ENCODE measurements around the gene ATXN3L.

The ATXN3L gene

DNA sequence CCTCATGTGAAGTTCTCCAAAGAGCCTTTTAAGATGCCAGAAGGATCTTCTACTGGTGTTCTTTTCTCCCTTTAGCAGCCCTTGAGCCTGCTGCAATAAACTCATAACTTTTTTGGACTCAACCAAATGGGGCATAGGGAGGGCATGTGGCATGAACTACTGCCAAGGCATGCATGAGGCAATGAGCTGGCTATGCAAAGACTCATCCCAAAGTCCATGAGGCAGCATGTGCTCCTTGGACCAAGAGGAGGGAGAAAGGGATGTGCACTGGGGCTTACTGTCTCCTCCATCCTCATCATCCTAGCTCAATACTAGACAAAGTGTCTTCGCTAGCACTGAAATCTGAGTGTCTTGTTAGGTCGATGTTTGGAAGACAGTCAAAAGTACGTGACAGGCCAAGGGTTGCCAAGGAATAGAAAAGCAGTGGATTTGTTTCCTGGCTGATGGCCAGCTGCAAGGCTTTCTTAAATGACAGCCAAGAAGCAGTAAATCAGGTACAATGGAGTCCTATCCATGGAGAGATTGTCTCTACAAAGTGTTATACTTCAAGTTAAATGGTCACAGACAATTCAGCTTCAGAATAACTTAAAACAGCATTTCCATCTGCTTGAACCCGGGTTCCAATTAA lies 44.5 kb upstream of the ATXN3L start:
- no peaks in the 10 kb centered on the region for H3K4me1 ChIP-seq (ENCODE audit: control insufficient read depth, low read depth, low read length)
- no peak overlapping the region for H3K4me3 ChIP-seq (ENCODE audit: low read length)
- H2BK15ac ChIP-seq (replicated peaks; ENCODE audit: low read depth) = no peak overlapping the region
- no CpG with 5 or more reads among the region's 4 CpGs for WGBS (ENCODE audit: extremely low coverage, insufficient coverage, low lambda C conversion rate)
- no peaks in the 10 kb centered on the region for H3K79me2 ChIP-seq (ENCODE audit: control insufficient read depth, insufficient read depth, low read length)
- no peak overlapping the region for H3K27ac ChIP-seq (ENCODE audit: low read depth, low read length)
- no peaks in the 10 kb centered on the region for H3K27me3 ChIP-seq (ENCODE audit: insufficient read depth, low read length, poor library complexity)
- no peak overlapping the region for H2BK120ac ChIP-seq (ENCODE audit: low read depth, low read length)
- no peak overlapping the region for H3K18ac ChIP-seq (ENCODE audit: low read length)
- no peak overlapping the region for H3K4me2 ChIP-seq (ENCODE audit: low read length)
- no peak overlapping the region for H4K8ac ChIP-seq (ENCODE audit: low read depth, low read length)
- H3K56ac ChIP-seq (ENCODE audit: low read length) = no peak overlapping the region
- no peak overlapping the region for H3K9ac ChIP-seq (ENCODE audit: low read length)
- no peaks in the 10 kb centered on the region for H3K36me3 ChIP-seq (ENCODE audit: control insufficient read depth, insufficient read depth, low read length)
- no peaks in the 10 kb centered on the region for H3K79me1 ChIP-seq (ENCODE audit: low read length)
- H3K4ac ChIP-seq (ENCODE audit: low read depth, low read length) = no peak overlapping the region
- no peak overlapping the region for H2AK5ac ChIP-seq (ENCODE audit: low read length)
- DNase-seq = no peak
- no peak overlapping the region for H3K23ac ChIP-seq (ENCODE audit: low read length)
- H4K5ac ChIP-seq (ENCODE audit: low read length) = no peak overlapping the region
- no peak overlapping the region for H2BK5ac ChIP-seq (ENCODE audit: low read length)

DNA sequence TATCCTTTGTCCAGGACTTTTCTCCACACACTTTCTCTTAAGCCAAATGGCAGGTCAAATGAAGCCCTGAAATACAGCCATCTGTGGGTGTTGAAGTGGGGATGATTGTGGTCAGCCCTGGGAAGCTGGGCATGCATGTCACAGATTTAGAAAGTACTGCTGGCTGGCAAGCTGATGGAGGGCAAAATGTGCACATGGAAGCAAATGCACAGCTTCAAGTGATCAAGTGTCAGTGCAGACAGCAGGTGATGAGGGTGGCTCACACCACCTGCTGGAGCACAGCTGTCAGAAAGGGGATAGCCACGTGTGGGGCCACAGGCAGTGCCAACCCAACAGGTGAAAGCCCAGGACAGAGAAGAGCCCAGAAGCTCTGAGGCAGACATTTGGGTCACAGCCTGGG lies 40.3 kb upstream of the ATXN3L start:
- H3K56ac ChIP-seq (ENCODE audit: low read length) = no peak overlapping the region
- H3K4ac ChIP-seq (ENCODE audit: low read depth, low read length) = no peak overlapping the region
- no peak overlapping the region for H4K5ac ChIP-seq (ENCODE audit: low read length)
- no peak for DNase-seq
- H2BK120ac ChIP-seq (ENCODE audit: low read depth, low read length) = no peak overlapping the region
- H2AK5ac ChIP-seq (ENCODE audit: low read length) = no peak overlapping the region
- no peak overlapping the region for H2BK15ac ChIP-seq (replicated peaks; ENCODE audit: low read depth)
- no peak overlapping the region for H2BK5ac ChIP-seq (ENCODE audit: low read length)
- H3K79me1 ChIP-seq (ENCODE audit: low read length) = no peaks in the 10 kb centered on the region
- no peaks in the 10 kb centered on the region for H3K79me2 ChIP-seq (ENCODE audit: control insufficient read depth, insufficient read depth, low read length)
- no peaks in the 10 kb centered on the region for H3K27me3 ChIP-seq (ENCODE audit: insufficient read depth, low read length, poor library complexity)
- no peak overlapping the region for H3K23ac ChIP-seq (ENCODE audit: low read length)
- H3K18ac ChIP-seq (ENCODE audit: low read length) = no peak overlapping the region
- no peaks in the 10 kb centered on the region for H3K36me3 ChIP-seq (ENCODE audit: control insufficient read depth, insufficient read depth, low read length)
- no CpG with 5 or more reads among the region's 1 CpG for WGBS (ENCODE audit: extremely low coverage, insufficient coverage, low lambda C conversion rate)
- H3K4me2 ChIP-seq (ENCODE audit: low read length) = no peak overlapping the region
- H3K4me3 ChIP-seq (ENCODE audit: low read length) = no peak overlapping the region
- H3K9ac ChIP-seq (ENCODE audit: low read length) = no peak overlapping the region
- H3K4me1 ChIP-seq (ENCODE audit: control insufficient read depth, low read depth, low read length) = no peaks in the 10 kb centered on the region
- H4K8ac ChIP-seq (ENCODE audit: low read depth, low read length) = no peak overlapping the region
- no peak overlapping the region for H3K27ac ChIP-seq (ENCODE audit: low read depth, low read length)

DNA sequence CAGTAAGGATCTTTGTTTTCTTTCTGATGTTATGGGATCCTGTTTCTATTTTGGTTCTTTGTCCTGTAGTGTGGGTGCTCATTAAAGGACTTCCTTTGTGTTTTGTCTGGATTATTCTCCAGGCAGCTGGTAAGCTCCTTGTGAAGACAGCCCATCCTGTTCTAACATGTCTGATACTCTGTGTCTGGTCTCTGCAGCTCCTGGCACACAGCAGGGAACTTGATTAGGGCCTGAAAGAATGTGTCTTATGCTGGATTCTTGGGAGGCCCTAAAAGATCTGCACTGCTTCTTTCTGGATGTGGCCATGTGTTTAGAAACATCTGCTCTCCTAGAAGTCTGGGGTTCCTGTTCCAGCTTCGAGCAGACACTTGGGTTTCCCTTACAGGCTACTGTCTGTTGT lies 38.1 kb upstream of the ATXN3L start:
- H3K4me2 ChIP-seq (ENCODE audit: low read length) = no peak overlapping the region
- no peak overlapping the region for H2AK5ac ChIP-seq (ENCODE audit: low read length)
- no peaks in the 10 kb centered on the region for H3K4me1 ChIP-seq (ENCODE audit: control insufficient read depth, low read depth, low read length)
- H2BK120ac ChIP-seq (ENCODE audit: low read depth, low read length) = no peak overlapping the region
- H2BK5ac ChIP-seq (ENCODE audit: low read length) = no peak overlapping the region
- H3K18ac ChIP-seq (ENCODE audit: low read length) = no peak overlapping the region
- H3K23ac ChIP-seq (ENCODE audit: low read length) = no peak overlapping the region
- H4K8ac ChIP-seq (ENCODE audit: low read depth, low read length) = no peak overlapping the region
- DNase-seq = peak; percentile 84
- H2BK15ac ChIP-seq (replicated peaks; ENCODE audit: low read depth) = no peak overlapping the region
- no peak overlapping the region for H3K4me3 ChIP-seq (ENCODE audit: low read length)
- no peaks in the 10 kb centered on the region for H3K79me2 ChIP-seq (ENCODE audit: control insufficient read depth, insufficient read depth, low read length)
- no peak overlapping the region for H4K5ac ChIP-seq (ENCODE audit: low read length)
- H3K36me3 ChIP-seq (ENCODE audit: control insufficient read depth, insufficient read depth, low read length) = no peaks in the 10 kb centered on the region
- H3K27ac ChIP-seq (ENCODE audit: low read depth, low read length) = no peak overlapping the region
- H3K9ac ChIP-seq (ENCODE audit: low read length) = no peak overlapping the region
- no peak overlapping the region for H3K4ac ChIP-seq (ENCODE audit: low read depth, low read length)
- H3K56ac ChIP-seq (ENCODE audit: low read length) = no peak overlapping the region
- H3K27me3 ChIP-seq (ENCODE audit: insufficient read depth, low read length, poor library complexity) = no peaks in the 10 kb centered on the region
- no CpG with 5 or more reads among the region's 1 CpG for WGBS (ENCODE audit: extremely low coverage, insufficient coverage, low lambda C conversion rate)
- H3K79me1 ChIP-seq (ENCODE audit: low read length) = no peaks in the 10 kb centered on the region

DNA sequence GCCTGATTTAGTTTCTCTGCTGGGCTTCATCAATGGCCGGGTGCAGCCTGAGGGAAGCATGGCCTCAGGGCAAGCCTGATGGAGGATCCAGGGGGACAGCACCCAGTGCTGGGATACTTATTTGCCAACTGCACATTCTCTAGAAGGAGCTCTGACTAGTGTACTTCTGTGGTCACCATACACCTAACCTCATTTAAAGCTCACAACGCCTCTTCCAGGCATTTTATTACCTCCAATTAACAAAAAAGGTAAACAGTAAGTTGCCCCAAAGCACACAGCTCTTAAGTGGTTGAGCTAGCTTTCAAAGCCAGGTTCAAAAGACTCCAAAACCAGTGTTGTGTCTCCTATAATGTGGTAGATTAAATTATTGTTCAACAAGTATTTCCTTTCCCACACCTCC lies 26.8 kb upstream of the ATXN3L start:
- no CpG with 5 or more reads among the region's 2 CpGs for WGBS (ENCODE audit: extremely low coverage, insufficient coverage, low lambda C conversion rate)
- no peak overlapping the region for H4K8ac ChIP-seq (ENCODE audit: low read depth, low read length)
- DNase-seq = no peak

DNA sequence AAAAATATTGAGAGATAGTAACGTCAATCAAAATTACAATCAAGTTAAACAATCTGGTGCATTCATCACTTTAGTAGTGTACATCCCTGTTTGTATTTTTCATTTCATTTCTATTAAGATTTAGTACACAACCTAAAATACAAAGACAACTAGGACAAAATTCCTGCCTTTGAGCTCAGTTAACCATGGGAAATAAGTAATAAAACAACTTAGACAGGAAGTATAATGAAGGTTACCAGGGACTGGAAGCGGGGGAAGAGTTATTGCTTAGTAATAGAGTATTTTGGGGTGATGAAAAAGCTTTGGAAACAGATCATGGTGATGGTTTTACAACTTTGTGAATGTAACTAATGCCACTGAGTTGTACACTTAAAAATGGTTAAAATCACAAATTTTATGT lies 25.6 kb upstream of the ATXN3L start:
- no peak overlapping the region for H3K23ac ChIP-seq (ENCODE audit: low read length)
- H3K56ac ChIP-seq (ENCODE audit: low read length) = no peak overlapping the region
- no peak overlapping the region for H3K18ac ChIP-seq (ENCODE audit: low read length)
- no peaks in the 10 kb centered on the region for H3K79me2 ChIP-seq (ENCODE audit: control insufficient read depth, insufficient read depth, low read length)
- H3K27me3 ChIP-seq (ENCODE audit: insufficient read depth, low read length, poor library complexity) = no peaks in the 10 kb centered on the region
- no peaks in the 10 kb centered on the region for H3K4me1 ChIP-seq (ENCODE audit: control insufficient read depth, low read depth, low read length)
- no peak overlapping the region for H3K9ac ChIP-seq (ENCODE audit: low read length)
- H3K4ac ChIP-seq (ENCODE audit: low read depth, low read length) = no peak overlapping the region
- H2AK5ac ChIP-seq (ENCODE audit: low read length) = no peak overlapping the region
- H3K4me2 ChIP-seq (ENCODE audit: low read length) = no peak overlapping the region
- no peak overlapping the region for H4K5ac ChIP-seq (ENCODE audit: low read length)
- no peaks in the 10 kb centered on the region for H3K36me3 ChIP-seq (ENCODE audit: control insufficient read depth, insufficient read depth, low read length)
- H2BK15ac ChIP-seq (replicated peaks; ENCODE audit: low read depth) = no peak overlapping the region
- H3K4me3 ChIP-seq (ENCODE audit: low read length) = no peak overlapping the region
- WGBS (ENCODE audit: extremely low coverage, insufficient coverage, low lambda C conversion rate) = no CpG with 5 or more reads among the region's 2 CpGs
- H2BK120ac ChIP-seq (ENCODE audit: low read depth, low read length) = no peak overlapping the region
- no peak overlapping the region for H2BK5ac ChIP-seq (ENCODE audit: low read length)
- H3K27ac ChIP-seq (ENCODE audit: low read depth, low read length) = no peak overlapping the region
- no peaks in the 10 kb centered on the region for H3K79me1 ChIP-seq (ENCODE audit: low read length)
- no peak for DNase-seq
- no peak overlapping the region for H4K8ac ChIP-seq (ENCODE audit: low read depth, low read length)

More for the DNA sequence above, 26.8 kb upstream of the ATXN3L start:
- Histone ChIP-seq H3K56ac (ENCODE audit: low read length) (no peak overlapping the region), H3K4me3 (ENCODE audit: low read length) (no peak overlapping the region), H3K18ac (ENCODE audit: low read length) (no peak overlapping the region), H3K9ac (ENCODE audit: low read length) (no peak overlapping the region), H2BK120ac (ENCODE audit: low read depth, low read length) (no peak overlapping the region), H3K36me3 (ENCODE audit: control insufficient read depth, insufficient read depth, low read length) (no peaks in the 10 kb centered on the region), H3K4me1 (ENCODE audit: control insufficient read depth, low read depth, low read length) (no peaks in the 10 kb centered on the region), H2BK5ac (ENCODE audit: low read length) (no peak overlapping the region), H4K5ac (ENCODE audit: low read length) (no peak overlapping the region), H3K79me1 (ENCODE audit: low read length) (no peaks in the 10 kb centered on the region), H2AK5ac (ENCODE audit: low read length) (no peak overlapping the region), H3K27ac (ENCODE audit: low read depth, low read length) (no peak overlapping the region), H3K23ac (ENCODE audit: low read length) (no peak overlapping the region), H3K79me2 (ENCODE audit: control insufficient read depth, insufficient read depth, low read length) (no peaks in the 10 kb centered on the region), H3K4ac (ENCODE audit: low read depth, low read length) (no peak overlapping the region), H3K27me3 (ENCODE audit: insufficient read depth, low read length, poor library complexity) (no peaks in the 10 kb centered on the region), H3K4me2 (ENCODE audit: low read length) (no peak overlapping the region), H2BK15ac (replicated peaks; ENCODE audit: low read depth) (no peak overlapping the region)

DNA sequence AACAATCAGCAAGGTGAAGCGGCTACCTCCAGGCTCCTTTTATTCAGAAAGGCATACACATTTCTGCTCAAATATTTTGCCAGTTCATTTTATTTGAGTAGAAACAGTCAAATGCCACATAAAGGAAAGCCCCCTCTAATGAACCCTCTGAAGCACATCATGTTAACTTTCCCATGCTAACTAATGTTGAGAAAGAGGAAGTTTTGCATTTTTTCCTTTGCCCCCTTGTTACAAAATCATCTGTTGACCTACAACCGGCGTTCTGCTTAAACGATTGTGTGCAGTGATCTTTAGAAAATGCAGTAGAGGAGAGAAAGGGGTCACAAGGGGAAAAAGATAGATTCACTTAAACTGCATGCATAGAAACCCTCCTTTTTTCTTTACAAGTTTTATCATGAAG lies 25.2 kb upstream of the ATXN3L start:
- no peak overlapping the region for H3K27ac ChIP-seq (ENCODE audit: low read depth, low read length)
- DNase-seq = no peak
- H3K23ac ChIP-seq (ENCODE audit: low read length) = no peak overlapping the region
- no peaks in the 10 kb centered on the region for H3K79me1 ChIP-seq (ENCODE audit: low read length)
- H3K4me1 ChIP-seq (ENCODE audit: control insufficient read depth, low read depth, low read length) = no peaks in the 10 kb centered on the region
- no peak overlapping the region for H2AK5ac ChIP-seq (ENCODE audit: low read length)
- no peak overlapping the region for H3K4me3 ChIP-seq (ENCODE audit: low read length)
- no peak overlapping the region for H3K9ac ChIP-seq (ENCODE audit: low read length)
- H4K5ac ChIP-seq (ENCODE audit: low read length) = no peak overlapping the region
- H3K79me2 ChIP-seq (ENCODE audit: control insufficient read depth, insufficient read depth, low read length) = no peaks in the 10 kb centered on the region
- H2BK15ac ChIP-seq (replicated peaks; ENCODE audit: low read depth) = no peak overlapping the region
- H4K8ac ChIP-seq (ENCODE audit: low read depth, low read length) = no peak overlapping the region
- H3K4ac ChIP-seq (ENCODE audit: low read depth, low read length) = no peak overlapping the region
- no peak overlapping the region for H3K56ac ChIP-seq (ENCODE audit: low read length)
- H2BK120ac ChIP-seq (ENCODE audit: low read depth, low read length) = no peak overlapping the region
- no peak overlapping the region for H3K4me2 ChIP-seq (ENCODE audit: low read length)
- H3K27me3 ChIP-seq (ENCODE audit: insufficient read depth, low read length, poor library complexity) = no peaks in the 10 kb centered on the region
- WGBS (ENCODE audit: extremely low coverage, insufficient coverage, low lambda C conversion rate) = no CpG with 5 or more reads among the region's 4 CpGs
- H2BK5ac ChIP-seq (ENCODE audit: low read length) = no peak overlapping the region
- H3K18ac ChIP-seq (ENCODE audit: low read length) = no peak overlapping the region
- H3K36me3 ChIP-seq (ENCODE audit: control insufficient read depth, insufficient read depth, low read length) = no peaks in the 10 kb centered on the region
